Tibial artery (tissue), 4 donors: ENCODE measurements around the gene EVI2A.
"Not testable (repeated sequence)": the region's sequence is repeated elsewhere in the genome, so short reads cannot be mapped to it uniquely, and the experiment has no call there.

Experiments
- DNase-seq, 2 donors: peaks; one replicate each; pipeline ENCODE4 v3.0.0-alpha.2; 2019
- H3K27ac ChIP-seq, 2 donors: fragments of 200-600 bp; sonication (generic) in 1 of 2; 1 replicate in 1 of 2; 2 replicates in 1 of 2; pipeline ENCODE4 v1.5.1; 2018 to 2019; ENCODE audit warnings: mild to moderate bottlenecking in 1 of 2
- H3K27me3 ChIP-seq, 2 donors: fragments of 200-600 bp; sonication (generic) in 1 of 2; one replicate each; pipeline versions ENCODE4 v1.5.1 to v1.6.0; 2016 to 2019
- H3K36me3 ChIP-seq, 3 donors: fragments of 200-600 bp; sonication (generic) in 2 of 3; one replicate each; pipeline ENCODE4 v1.5.1; 2016 to 2019; ENCODE audit warnings: mild to moderate bottlenecking in 2 of 3
- H3K4me1 ChIP-seq, 4 donors: fragments of 200-600 bp; sonication (generic) in 2 of 4; 1 replicate in 3 of 4; 2 replicates in 1 of 4; pipeline ENCODE4 v1.5.1; 2016 to 2019
- H3K4me3 ChIP-seq, 2 donors: fragments of 200-600 bp; sonication (generic) in 1 of 2; 1 replicate in 1 of 2; 2 replicates in 1 of 2; pipeline ENCODE4 v1.5.1; 2018 to 2019; ENCODE audit warnings: mild to moderate bottlenecking in 2 of 2
- H3K9me3 ChIP-seq, 3 donors: fragments of 200-600 bp; sonication (generic) in 1 of 3; one replicate each; pipeline ENCODE4 v1.5.1; 2016 to 2019
- CTCF ChIP-seq, 2 experiments: fragments of 200-600 bp in 1 of 2; fragments of 450-650 bp in 1 of 2; IDR thresholded peaks; one replicate each; pipeline ENCODE4 v1.5.1; 2017 to 2019; ENCODE audit warnings: antibody characterized with exemption in 2 of 2, mild to moderate bottlenecking in 1 of 2, moderate library complexity in 1 of 2
- intact Hi-C: fragments of 100-400 bp; cut with DNase I; formaldehyde crosslinking; loops from one replicate; pipeline ENCODE4 v1.15.0; 2023; ENCODE audit warnings: low total_unique reads

EVI2A gene

GRCh38 chr17:31318851-31319661 lies 2.4 kb downstream of the EVI2A start:
- H3K9me3 ChIP-seq = no peaks in the 10 kb centered on the region
- no peak for DNase-seq
- H3K27ac ChIP-seq = peak overlapping the region; percentile 17 to 31
- H3K36me3 ChIP-seq = no peaks in the 10 kb centered on the region
- TF ChIP-seq CTCF (IDR thresholded peaks at IDR 0.05) = no peak
- no peak overlapping the region for H3K4me3 ChIP-seq
- intact Hi-C loops = no loop called here
- H3K4me1 ChIP-seq = no peaks in the 10 kb centered on the region
- no peaks in the 10 kb centered on the region for H3K27me3 ChIP-seq

GRCh38 chr17:31318298-31318801 lies 3.1 kb downstream of the EVI2A start:
- H3K36me3 ChIP-seq = no peaks in the 10 kb centered on the region
- no peaks in the 10 kb centered on the region for H3K27me3 ChIP-seq
- H3K9me3 ChIP-seq = no peaks in the 10 kb centered on the region
- intact Hi-C loops = no loop called here
- peak overlapping the region; percentile 17 to 31 for H3K27ac ChIP-seq
- peak; percentile 77 to 79 for DNase-seq
- no peaks in the 10 kb centered on the region for H3K4me1 ChIP-seq
- H3K4me3 ChIP-seq = no peak overlapping the region
- no peak for TF ChIP-seq CTCF (IDR thresholded peaks at IDR 0.05)

- H3K27ac ChIP-seq = no peak overlapping the region
- intact Hi-C loops = no loop called here
- TF ChIP-seq CTCF (IDR thresholded peaks at IDR 0.05) = no peak
- no peaks in the 10 kb centered on the region for H3K36me3 ChIP-seq
- no peak overlapping the region for H3K4me3 ChIP-seq
- H3K9me3 ChIP-seq = no peaks in the 10 kb centered on the region
- no peaks in the 10 kb centered on the region for H3K4me1 ChIP-seq
- no peaks in the 10 kb centered on the region for H3K27me3 ChIP-seq
- no peak for DNase-seq
Measured at GRCh38 chr17:31314782-31315100, 6.7 kb downstream of the EVI2A start.

- no peak for DNase-seq
- Histone ChIP-seq H3K4me1 (no peaks in the 10 kb centered on the region), H3K9me3 (no peaks in the 10 kb centered on the region), H3K36me3 (no peaks in the 10 kb centered on the region), H3K27me3 (no peaks in the 10 kb centered on the region), H3K27ac (no peak within 1 kb of the TSS), H3K4me3 (peak within 1 kb of the TSS; percentile 10 to 29)
- no peak for TF ChIP-seq CTCF (IDR thresholded peaks at IDR 0.05)
- intact Hi-C loops = no loop called here
Measured at GRCh38 chr17:31313982-31314781, 7.2 kb downstream of the EVI2A start, which contains the start of gene EVI2B. EVI2B (minus strand) TSS chr17:31314054; CDS start chr17:31305609, 8,445 bp downstream.

GRCh38 chr17:31312223-31312622 lies 9.2 kb downstream of the EVI2A start:
- H3K4me1 ChIP-seq, H3K36me3 ChIP-seq, intact Hi-C loops, H3K27me3 ChIP-seq, H3K27ac ChIP-seq, DNase-seq, H3K9me3 ChIP-seq: not testable (repeated sequence)
- peak overlapping the region in 1 of 2 donors; percentile 1 for H3K4me3 ChIP-seq

- no peaks in the 10 kb centered on the region for H3K27me3 ChIP-seq
- peaks cover 0 to 6% (median 0%) of the 10 kb centered on the region in 3 donors for H3K36me3 ChIP-seq
- no peak overlapping the region for H3K27ac ChIP-seq
- DNase-seq = no peak
- intact Hi-C loops = no loop called here
- no peaks in the 10 kb centered on the region for H3K9me3 ChIP-seq
- no peak for TF ChIP-seq CTCF (IDR thresholded peaks at IDR 0.05)
- H3K4me1 ChIP-seq = no peaks in the 10 kb centered on the region
- H3K4me3 ChIP-seq = peak overlapping the region in 1 of 2 donors; percentile 1
Measured at GRCh38 chr17:31311526-31311925, 9.9 kb downstream of the EVI2A start.
